ENCODE data around the gene SDK2. TPM values are rescaled to one million over a fixed set of nuclear protein-coding genes. Genes with fewer than 3 reads are reported as not detected.

Gene SDK2, protein sequence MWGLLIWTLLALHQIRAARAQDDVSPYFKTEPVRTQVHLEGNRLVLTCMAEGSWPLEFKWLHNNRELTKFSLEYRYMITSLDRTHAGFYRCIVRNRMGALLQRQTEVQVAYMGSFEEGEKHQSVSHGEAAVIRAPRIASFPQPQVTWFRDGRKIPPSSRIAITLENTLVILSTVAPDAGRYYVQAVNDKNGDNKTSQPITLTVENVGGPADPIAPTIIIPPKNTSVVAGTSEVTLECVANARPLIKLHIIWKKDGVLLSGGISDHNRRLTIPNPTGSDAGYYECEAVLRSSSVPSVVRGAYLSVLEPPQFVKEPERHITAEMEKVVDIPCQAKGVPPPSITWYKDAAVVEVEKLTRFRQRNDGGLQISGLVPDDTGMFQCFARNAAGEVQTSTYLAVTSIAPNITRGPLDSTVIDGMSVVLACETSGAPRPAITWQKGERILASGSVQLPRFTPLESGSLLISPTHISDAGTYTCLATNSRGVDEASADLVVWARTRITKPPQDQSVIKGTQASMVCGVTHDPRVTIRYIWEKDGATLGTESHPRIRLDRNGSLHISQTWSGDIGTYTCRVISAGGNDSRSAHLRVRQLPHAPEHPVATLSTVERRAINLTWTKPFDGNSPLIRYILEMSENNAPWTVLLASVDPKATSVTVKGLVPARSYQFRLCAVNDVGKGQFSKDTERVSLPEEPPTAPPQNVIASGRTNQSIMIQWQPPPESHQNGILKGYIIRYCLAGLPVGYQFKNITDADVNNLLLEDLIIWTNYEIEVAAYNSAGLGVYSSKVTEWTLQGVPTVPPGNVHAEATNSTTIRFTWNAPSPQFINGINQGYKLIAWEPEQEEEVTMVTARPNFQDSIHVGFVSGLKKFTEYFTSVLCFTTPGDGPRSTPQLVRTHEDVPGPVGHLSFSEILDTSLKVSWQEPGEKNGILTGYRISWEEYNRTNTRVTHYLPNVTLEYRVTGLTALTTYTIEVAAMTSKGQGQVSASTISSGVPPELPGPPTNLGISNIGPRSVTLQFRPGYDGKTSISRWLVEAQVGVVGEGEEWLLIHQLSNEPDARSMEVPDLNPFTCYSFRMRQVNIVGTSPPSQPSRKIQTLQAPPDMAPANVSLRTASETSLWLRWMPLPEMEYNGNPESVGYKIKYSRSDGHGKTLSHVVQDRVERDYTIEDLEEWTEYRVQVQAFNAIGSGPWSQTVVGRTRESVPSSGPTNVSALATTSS (N-terminal part only)
- under 0.01 TPM in 1 of 2 replicates, not detected in the other for total RNA-seq (2014; rRNA removed)
- 0.01 TPM for polyA plus RNA-seq (2012)

DNA sequence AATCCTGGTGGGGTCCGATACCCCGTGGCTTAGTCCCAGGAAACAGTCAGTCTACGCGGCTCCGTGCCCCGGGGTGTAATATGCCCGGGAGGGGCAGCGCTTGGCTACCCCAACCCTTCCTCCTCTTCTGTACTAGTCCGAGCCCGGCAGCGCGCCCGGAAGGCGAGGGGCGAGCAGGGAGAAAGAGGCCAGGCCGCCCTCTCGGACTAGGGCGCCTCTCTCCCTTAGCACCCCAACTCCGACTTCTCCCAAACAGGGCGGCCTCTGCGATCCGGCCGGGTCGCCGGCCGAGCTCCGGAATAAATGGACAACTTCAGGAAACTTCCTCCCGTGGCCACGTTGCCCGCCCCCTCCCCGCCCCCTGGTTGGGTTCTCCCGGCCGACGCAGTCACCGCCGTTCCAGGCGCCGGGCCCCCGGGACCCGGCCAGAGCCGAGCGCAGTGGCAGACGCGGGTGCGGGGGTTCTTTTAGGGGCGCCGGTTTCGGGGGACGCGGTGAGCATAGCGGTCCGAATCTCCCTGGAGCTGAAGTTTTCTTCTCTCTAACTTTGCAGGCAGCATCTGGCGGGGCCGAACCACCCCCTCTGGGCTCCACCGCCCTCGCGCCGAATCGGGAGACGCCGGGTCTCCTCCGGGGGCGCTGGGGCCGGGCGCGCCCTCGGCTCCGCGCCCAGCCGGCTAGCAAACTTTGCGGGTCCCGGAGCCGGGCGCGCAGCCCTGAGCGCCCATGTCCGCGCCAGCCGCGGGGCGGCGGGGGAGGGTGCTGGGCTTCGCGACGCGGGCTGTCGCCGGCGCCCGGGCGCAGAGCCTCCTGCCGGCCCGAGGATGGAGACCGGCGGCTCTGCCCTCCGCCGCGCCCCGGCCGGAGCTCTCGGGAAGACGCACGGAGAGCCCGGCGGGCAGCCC, at the start of gene SDK2:
Gene SDK2, minus strand, starts transcription at position 301 of the 905 bp plus-strand sequence. CDS start 357 bp downstream, outside the sequence.
- DNase-seq (ENCODE audit: low read depth) = no peak

DNA sequence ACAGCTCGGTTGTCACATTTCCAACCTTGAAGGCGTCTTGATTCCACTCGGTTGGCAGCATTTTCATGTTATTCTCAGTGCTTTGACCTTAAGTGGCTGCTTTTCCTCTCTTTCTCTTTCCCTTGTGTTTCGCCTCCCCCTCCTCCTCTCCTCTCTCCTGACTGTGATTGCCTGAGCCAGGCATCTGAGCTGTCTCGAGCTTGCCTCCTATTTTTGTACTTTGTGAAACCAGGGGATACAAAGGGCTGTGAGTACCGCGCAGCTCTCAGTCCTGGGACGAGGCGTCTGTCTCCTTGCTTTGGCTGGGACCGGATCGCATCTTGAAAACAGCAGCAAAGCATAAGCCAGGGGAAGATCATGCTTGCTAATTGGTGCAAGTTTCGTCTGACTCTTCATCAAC, 48.8 kb upstream of the SDK2 start:
- DNase-seq (ENCODE audit: low read depth) = no peak

DNA sequence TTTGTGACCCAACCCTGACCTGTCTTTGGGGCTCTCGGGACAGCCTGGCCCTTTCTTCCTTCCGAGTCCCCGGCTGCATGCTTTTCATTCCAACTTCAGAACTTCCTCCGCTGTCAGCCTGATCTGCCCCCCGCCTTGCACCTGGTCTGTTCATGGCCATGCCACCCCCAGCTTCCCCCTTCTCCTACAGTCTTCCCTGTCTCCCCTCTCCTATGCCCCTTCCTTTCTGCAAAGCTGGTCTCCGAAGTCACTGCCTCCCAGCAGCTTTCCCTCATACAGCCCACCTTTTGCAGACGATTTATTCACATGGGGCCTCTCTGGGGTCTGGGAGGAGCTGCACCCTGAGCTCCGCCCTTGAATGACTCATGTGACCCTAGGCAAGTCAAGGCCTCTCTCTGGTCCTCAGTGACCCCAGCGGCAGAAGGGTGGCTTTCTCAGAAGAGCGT, 47.1 kb upstream of the SDK2 start:
- DNase-seq (ENCODE audit: low read depth) = no peak

DNA sequence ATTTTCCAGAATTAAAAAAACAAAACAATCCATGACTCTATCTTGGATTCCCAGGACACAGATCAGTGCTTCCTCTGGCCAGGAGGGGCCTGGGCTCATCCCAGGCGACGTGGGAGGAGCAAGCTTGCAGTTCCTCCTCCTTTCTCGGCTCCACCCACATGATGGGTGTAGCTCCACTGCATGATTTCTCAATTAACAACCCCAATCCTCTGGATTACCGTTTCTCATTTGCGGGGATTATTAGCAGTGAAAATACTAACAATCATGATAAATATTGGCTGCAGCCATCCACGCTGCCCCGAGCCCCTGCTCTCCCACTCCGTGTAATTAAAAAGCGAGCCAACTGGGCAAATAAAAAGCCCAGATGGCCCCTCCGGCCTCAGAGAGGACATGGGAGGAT, 46.4 kb upstream of the SDK2 start:
- DNase-seq (ENCODE audit: low read depth) = no peak

DNA sequence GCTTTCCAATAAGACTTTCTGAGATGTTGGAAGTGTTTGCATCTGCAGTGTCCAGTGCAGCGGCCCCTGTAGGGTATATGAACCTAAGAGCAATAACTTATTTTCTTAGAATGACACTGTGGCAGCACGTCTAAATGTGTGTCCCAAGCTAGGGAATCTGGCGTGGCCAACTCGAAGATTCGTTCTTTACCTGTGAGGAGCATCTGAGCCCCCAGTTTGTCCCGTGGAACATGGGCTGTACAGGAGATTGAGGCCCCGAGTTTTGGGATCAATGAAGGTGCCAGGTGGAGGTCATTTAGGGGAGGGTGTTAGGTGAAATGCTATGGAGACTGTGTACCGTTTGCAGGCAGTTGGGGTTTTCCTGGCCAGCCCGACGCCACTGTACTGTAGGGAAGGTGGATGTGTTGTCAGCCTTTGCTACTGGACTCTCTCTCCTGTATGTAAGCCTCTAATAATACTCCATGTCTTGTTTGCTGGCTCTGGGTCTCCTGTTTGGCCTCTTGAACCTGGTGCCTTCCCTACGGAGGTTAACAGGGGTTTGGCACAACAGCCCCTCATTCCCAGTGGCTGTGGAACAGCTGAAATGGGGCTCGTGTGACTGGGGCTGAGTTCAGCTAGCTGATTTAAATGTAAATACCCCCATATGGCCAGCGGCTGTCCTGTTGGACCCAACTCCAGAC, 45.5 kb upstream of the SDK2 start:
- no peak for DNase-seq (ENCODE audit: low read depth)

DNA sequence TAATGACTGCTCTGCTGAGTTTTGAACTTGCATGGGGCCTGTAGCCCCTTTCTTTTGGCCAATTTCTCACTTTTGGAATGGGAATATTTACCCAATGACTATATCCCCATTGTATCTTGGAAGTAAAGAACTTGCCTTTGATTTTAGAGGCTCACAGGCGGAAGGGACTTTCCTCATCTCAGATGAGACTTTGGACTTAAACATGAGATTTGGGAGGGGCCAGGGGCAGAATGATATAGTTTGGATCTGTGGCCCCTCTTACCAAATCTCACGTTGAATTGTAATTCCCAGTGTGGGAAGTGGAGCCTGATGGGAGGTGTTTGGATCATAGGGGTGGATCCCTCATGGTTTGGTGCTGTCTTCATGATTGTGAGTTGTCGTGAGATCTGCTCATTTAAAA, 42.7 kb upstream of the SDK2 start:
- no peak for DNase-seq (ENCODE audit: low read depth)

DNA sequence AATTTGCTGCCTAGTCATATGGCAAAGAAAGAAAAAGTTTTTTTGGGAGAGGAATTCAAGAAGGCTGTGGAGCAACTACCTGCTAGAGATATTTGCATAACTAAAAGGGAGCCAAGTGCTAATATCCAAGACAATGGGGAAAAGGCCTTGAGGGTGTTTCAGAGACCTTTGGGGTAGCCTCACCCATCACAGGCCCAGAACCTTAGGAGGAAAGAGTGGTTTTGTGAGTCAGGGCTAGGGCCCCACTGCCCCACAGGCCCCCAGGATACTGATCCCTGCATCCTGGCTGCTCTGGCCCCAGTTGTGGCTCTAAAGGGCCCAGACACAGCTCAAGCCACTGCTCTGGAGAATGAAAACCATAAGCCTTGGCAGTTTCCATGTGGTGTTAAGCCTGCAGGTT, 41.9 kb upstream of the SDK2 start:
- no peak for DNase-seq (ENCODE audit: low read depth)

DNA sequence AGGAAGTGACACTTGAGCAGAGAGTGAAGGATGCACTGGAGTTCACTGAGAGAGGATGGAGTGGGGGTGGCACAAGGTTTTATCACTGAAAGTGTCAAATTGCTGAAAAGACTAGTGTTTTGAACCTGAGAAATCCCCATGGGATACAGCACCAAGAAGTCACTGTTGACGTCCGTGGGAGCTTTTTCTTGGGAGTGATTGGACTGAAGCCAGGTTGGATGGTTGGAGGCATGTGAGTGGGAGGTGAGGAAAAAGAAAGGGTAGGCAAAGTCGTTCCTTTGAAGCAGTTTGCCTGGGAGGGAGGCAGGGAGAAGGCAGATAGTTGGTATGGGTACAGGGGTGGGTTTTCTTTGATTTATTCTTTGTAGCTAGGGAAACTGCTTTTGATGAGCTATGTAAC, 39.9 kb upstream of the SDK2 start:
- DNase-seq (ENCODE audit: low read depth) = no peak

DNA sequence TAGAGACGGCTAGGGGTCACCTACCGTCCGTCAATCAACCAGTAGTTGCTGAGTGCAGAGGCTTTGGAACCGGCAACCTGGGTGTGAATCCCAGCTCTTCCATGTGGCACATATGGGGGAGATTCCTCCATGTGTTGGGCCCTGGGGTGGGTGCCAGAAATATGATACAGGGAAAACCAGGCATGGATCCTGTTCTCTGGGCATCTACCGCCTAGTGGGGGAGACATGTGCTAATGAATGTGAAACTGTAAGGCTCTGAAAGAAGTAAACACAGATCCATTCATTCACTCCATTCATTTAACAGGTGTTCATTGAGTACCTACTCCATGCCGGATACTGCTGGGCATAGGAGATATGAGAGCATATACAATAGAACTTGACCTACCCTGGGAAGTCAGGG, 39.5 kb upstream of the SDK2 start:
- no peak for DNase-seq (ENCODE audit: low read depth)

DNA sequence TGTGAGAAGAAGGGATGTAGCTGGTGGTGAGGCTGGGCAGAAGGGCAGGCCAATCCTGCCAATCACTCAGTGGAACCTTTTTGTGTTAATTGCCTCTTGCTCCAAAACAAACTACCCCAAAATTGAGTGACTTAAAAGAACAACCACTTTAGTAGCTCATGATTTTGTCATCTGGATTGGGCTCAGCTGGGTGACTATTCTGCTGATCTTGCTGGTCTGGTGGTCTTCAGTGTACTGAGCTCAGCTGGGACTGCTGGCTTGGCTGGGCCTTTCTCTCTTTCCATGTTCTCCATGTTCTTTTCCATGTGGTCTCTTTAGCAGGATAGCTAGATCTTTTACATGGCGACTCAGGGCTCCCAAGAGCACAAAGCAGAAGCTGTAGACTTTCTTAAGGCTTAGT, 37.7 kb upstream of the SDK2 start:
- no peak for DNase-seq (ENCODE audit: low read depth)

DNA sequence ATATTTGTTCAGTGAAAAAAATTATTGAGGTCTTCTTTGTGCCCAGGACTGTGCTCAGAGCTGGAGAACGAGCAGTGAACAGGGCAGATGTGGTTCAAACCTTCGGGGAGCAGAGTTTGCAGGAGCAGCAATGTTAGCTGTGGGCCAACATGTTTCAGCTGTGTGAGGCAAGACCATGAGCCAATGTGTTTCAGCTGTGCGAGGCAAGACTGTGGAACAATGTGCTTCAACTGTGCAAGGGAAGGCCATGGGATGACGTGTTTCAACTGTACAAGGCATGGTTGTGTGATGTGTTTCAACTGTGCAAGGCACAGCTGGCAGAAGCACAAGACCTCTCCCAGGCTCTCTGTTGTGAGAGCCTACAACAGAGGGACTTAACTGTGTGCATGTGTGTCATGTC, 35.2 kb upstream of the SDK2 start:
- no peak for DNase-seq (ENCODE audit: low read depth)

DNA sequence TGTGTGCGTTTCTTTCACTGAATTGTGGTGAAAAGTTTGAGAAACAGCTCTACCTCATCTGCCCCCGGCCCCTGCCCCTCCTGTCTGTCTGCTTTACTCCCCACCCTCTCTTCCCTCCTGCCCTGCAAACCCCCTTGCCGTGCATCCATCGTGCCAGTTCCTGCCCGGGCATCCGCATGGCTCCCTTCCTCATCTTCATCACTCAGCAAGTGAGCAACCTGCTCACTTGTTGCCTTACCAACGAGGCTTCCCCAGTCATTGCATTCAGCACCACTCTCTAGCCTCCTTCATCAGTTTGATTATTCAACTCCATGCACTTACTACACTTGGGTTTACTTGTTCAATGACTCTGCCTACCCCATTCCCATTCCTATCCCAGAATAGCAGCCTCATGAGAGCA, 34.8 kb upstream of the SDK2 start:
- no peak for DNase-seq (ENCODE audit: low read depth)

DNA sequence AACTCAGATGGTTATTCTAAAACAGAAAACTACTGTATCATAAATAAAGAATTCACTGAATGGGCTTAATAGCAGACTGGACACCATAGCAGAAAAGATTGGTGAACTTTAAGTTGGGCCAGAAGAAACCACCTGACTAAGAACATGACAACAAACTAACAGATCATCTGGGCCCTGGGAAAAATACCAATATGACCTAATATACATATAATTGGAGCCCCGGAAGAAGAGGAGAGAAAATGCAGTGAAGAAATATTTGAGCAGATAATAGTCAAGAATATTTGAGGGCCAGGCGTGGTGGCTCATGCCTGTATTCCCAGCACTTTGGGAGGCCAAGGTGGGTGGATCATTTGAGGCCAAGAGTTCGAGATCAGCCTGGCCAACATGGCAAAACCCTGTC, 25.5 kb upstream of the SDK2 start:
- DNase-seq (ENCODE audit: low read depth) = no peak

DNA sequence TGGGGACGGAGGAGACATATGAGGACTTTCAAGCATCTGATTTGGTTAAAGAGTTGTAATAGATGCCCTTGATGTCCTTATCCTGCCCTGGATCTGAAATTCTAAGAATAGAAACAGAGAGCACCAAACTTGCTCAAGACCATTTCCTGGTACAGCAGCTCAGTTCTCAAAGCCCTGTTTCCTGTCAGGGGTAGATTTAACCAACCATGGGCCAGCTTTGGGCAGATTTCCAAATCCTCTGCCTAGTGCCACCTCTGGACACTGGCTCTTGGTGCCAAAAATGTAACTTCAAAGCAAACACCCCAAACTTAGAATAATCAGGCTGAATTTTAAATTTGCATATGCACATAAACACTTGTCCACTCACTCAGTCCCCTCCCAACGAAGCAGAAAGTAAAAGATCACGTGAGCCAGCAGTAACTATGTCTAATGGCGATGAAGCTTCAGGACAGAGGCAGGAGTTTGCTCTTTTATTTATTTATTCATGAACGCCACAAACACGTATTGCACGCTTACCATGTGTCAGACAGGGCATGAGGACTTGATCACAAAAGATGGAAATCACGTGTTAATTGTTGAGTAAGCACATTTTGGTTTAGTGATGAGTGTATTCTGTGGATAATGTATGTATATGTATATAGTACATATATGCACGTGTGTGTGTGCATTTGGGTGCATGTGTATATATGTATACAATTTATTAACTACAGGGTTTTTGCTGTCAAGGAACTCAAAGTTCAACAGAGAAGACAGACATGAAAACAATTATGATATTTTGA, 23.1 kb upstream of the SDK2 start:
- DNase-seq (ENCODE audit: low read depth) = no peak

DNA sequence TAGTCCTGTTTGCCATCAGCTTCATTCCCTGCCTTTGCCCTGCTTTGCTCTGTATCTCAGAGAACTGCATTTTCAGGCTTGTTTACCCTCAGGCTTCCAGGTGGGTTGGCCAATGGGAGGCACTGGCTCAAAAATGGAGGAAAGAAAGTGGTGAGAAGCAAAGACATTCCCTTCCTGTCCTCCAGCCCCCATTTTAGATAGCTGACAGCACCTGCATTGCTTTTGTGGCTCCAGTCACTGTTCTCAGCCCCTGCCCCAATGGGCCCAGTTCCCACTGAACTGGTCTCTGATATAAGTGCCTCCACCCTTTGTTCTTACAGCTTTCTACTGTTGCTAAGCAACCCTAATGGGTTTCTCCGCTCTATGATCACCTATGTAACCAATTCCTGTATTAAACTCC, 19.4 kb upstream of the SDK2 start:
- no peak for DNase-seq (ENCODE audit: low read depth)

DNA sequence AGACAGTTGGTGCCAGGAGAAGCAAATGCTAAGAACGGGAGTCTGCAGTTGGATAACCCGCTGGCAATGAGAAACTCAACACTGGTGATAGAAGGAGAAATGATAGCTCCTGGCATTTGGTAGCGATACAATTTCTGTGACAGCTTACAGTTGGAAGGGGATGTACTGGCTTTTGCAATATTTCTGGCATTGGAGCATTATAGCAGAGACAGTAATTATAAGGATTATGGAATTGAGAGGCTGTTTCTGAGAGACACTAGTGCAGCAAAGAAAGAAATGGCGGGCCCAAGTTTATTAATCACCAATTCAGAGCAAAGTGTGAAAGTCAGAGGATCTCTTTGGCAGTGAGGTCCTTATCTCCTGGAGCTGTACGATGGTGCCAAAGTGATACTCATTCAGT, 16.1 kb upstream of the SDK2 start:
- DNase-seq (ENCODE audit: low read depth) = no peak

DNA sequence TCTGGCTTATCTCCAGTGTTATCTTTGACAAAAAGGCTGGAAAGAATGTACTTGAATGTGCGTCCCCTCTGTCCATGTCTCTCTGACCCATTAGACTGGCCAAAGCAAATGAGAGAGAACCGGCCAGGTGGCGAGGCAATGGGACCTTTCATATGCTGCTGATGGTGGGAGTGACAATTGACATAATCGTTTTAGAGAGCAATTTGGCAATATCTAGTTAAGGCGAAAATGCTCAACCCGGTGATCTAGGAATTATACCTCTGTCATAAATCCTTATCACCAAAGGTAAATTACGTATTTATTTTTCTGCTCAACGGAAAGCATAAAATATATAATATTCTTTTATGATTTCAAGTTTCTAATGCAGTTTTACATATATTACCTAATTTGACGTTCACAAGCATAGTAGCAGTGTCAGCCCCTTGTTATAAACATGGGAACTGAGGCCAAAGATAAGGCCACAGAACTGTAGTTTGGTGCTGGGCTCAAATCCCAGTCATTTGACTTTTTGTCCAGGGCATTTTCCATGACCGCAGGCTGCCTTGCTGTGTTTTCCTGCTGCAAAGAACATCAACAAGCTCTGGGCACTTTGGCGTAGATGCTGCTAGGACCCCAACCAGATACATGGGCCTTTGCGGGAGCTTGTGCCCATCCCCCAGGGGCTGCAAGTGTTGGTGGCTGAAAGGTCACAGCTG, 14.7 kb upstream of the SDK2 start:
- DNase-seq (ENCODE audit: low read depth) = no peak

DNA sequence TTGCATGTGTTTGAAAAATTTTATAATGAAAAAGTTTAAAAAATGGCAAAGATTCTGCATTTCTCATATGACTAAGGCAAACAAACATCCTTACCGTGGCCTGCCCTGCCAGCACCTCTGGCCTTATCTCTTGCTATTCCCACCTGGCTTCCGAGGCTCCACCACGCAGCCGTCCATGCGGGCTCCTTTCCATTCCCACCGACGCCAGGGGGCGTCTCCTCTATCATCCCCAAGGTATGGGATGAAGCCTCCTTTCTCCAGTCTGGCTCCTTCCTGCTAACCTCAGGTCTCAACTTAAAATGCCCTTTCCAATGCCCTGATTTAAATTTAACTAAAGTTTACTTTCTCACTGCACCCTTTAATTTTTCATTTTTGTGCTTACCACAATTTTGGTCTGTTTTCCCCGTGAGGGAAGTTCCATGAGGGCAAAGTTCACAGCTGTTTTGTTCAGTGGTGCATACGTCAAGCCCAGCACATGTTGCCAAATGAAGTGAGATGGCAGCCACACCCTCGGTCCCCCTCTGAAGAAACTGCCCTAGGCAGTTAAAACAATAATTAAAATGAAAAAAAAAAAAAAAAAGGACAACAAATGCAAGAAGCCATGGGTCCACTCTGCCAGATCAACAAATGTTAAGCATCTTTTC, 13.3 kb upstream of the SDK2 start:
- no peak for DNase-seq (ENCODE audit: low read depth)

Measured in LHCN-M2 (cell line).